ENCODE results near the gene FXYD5.
A peak's percentile ranks its signal among the peaks of the same experiment; 100 is the strongest.
"Not testable (repeated sequence)": the region's sequence is repeated elsewhere in the genome, so short reads cannot be mapped to it uniquely, and the experiment has no call there.

The FXYD5 gene

GRCh38 chr19:35150445-35150844 lies 4.1 kb upstream of the FXYD5 start:
- no peak for TF ChIP-seq CTCF (IDR thresholded peaks at IDR 0.05; ENCODE audit: low read depth, low read length, missing control alignments)
- no peak overlapping the region for H3K4me3 ChIP-seq (ENCODE audit: low read depth, low read length)
- in situ Hi-C loops (cut with HindIII; ENCODE audit: low sequenced_read_pairs) = no loop called here
- DNase-seq (ENCODE audit: low read depth) = no peak

- H3K4me3 ChIP-seq (ENCODE audit: low read depth, low read length) = no peak overlapping the region
- in situ Hi-C loops (cut with HindIII; ENCODE audit: low sequenced_read_pairs) = no loop called here
- TF ChIP-seq CTCF (IDR thresholded peaks at IDR 0.05; ENCODE audit: low read depth, low read length, missing control alignments) = no peak
- DNase-seq (ENCODE audit: low read depth) = no peak
Observed at GRCh38 chr19:35151273-35152065, 3.1 kb upstream of the FXYD5 start.

- not testable (repeated sequence) for H3K4me3 ChIP-seq (ENCODE audit: low read depth, low read length); DNase-seq (ENCODE audit: low read depth)
Observed at GRCh38 chr19:35153129-35153522, 1.4 kb upstream of the FXYD5 start.

GRCh38 chr19:35153701-35154524 lies 622 bp upstream of the FXYD5 start:
- DNase-seq (ENCODE audit: low read depth) = no peak
- TF ChIP-seq CTCF (IDR thresholded peaks at IDR 0.05; ENCODE audit: low read depth, low read length, missing control alignments) = peak; percentile 71
- H3K4me3 ChIP-seq (ENCODE audit: low read depth, low read length) = peak overlapping the region; percentile 73
- in situ Hi-C loops (cut with HindIII; ENCODE audit: low sequenced_read_pairs) = no loop called here

More at GRCh38 chr19:35153129-35153522, 1.4 kb upstream of the FXYD5 start:
- in situ Hi-C loops (cut with HindIII; ENCODE audit: low sequenced_read_pairs) = not testable (repeated sequence)

- in situ Hi-C loops (cut with HindIII; ENCODE audit: low sequenced_read_pairs) = no loop called here
- DNase-seq (ENCODE audit: low read depth) = no peak
- TF ChIP-seq CTCF (IDR thresholded peaks at IDR 0.05; ENCODE audit: low read depth, low read length, missing control alignments) = no peak
- H3K4me3 ChIP-seq (ENCODE audit: low read depth, low read length) = peak overlapping the region; percentile 73
Observed at GRCh38 chr19:35155441-35155840, 906 bp downstream of the FXYD5 start.

GRCh38 chr19:35155981-35156672 lies 1.6 kb downstream of the FXYD5 start:
- no peak for DNase-seq (ENCODE audit: low read depth)
- in situ Hi-C loops (cut with HindIII; ENCODE audit: low sequenced_read_pairs) = no loop called here
- H3K4me3 ChIP-seq (ENCODE audit: low read depth, low read length) = no peak overlapping the region
- no peak for TF ChIP-seq CTCF (IDR thresholded peaks at IDR 0.05; ENCODE audit: low read depth, low read length, missing control alignments)

Data from astrocyte of the cerebellum (primary cell).